GM21360 (cell line): ENCODE results near the gene MCF2L.
A peak's percentile ranks its signal among the peaks of the same experiment; 100 is the strongest.
"Not testable (repeated sequence)": the region's sequence is repeated elsewhere in the genome, so short reads cannot be mapped to it uniquely, and the experiment has no call there.

ENCODE experiments used
- ATAC-seq: cut with Tn5 transposase; IDR thresholded peaks from one replicate; pipeline ENCODE4 v1.9.1; 2021; ENCODE audit warnings: mild to moderate bottlenecking, moderate library complexity; ENCODE audit not compliant: unreplicated experiment

The MCF2L gene, protein sequence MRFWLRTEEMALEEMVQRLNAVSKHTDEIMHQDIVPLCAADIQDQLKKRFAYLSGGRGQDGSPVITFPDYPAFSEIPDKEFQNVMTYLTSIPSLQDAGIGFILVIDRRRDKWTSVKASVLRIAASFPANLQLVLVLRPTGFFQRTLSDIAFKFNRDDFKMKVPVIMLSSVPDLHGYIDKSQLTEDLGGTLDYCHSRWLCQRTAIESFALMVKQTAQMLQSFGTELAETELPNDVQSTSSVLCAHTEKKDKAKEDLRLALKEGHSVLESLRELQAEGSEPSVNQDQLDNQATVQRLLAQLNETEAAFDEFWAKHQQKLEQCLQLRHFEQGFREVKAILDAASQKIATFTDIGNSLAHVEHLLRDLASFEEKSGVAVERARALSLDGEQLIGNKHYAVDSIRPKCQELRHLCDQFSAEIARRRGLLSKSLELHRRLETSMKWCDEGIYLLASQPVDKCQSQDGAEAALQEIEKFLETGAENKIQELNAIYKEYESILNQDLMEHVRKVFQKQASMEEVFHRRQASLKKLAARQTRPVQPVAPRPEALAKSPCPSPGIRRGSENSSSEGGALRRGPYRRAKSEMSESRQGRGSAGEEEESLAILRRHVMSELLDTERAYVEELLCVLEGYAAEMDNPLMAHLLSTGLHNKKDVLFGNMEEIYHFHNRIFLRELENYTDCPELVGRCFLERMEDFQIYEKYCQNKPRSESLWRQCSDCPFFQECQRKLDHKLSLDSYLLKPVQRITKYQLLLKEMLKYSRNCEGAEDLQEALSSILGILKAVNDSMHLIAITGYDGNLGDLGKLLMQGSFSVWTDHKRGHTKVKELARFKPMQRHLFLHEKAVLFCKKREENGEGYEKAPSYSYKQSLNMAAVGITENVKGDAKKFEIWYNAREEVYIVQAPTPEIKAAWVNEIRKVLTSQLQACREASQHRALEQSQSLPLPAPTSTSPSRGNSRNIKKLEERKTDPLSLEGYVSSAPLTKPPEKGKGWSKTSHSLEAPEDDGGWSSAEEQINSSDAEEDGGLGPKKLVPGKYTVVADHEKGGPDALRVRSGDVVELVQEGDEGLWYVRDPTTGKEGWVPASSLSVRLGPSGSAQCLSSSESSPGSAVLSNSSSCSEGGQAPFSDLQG

DNA sequence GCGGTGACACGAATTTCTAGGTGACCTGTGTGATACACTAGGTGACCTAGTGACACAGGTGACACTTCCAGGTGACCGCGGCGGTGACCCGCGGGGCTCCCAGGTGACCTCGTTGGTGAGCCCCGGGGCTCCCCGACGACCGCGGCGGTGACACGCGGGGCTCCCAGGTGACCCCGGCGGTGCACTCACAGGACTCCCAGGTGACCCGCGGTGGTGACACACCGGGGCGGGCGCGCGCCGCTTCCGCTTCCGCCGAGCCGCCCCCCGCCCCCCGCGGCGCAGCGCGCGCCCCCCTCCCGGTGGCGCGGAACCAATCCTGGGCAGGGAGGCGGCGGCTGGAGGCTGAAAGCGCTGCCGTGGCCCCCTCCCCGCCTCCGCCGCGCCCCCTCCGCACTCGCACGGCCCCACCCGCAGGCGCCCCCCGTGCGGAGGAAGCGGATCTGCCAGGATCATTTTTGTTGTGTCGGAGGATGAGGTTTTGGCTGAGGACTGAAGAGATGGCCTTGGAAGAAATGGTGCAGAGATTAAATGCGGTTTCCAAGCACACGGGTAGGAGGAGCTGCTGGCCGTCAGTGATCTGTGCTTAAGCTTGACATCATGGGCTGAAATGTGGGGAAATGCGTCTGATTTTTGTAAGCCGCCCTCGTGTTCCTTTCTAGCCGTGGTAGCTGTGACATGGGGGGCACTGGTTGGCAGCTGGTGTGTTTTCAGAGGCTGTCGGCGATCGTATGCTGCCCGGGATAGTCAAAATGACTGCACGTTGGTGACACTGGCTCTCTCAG, at the start of gene MCF2L:
Gene MCF2L, plus strand, starts transcription at position 305 of the 782 bp plus-strand sequence. Its CDS starts 166 bp downstream, at position 471.
- ATAC-seq, result peak; percentile 57

DNA sequence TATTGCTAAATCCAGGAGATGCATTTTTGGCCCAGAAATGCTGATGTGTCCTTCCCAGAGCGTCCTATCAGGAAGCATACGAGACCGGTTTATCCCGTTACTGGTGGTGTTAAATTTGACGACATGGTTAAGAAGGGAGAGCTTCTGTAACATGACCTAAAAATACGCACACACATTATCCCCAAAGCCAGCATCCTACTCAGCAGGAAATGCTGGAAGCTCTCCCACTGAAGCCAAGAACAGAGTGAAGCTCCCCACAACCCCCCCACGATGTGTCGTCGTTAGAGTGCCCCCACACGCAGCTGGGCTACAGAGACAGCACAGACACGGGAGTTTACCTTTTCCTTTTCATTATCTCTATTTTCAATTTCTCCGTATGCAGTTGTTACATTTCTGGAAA, 45.1 kb upstream of the MCF2L start:
- no peak for ATAC-seq

DNA sequence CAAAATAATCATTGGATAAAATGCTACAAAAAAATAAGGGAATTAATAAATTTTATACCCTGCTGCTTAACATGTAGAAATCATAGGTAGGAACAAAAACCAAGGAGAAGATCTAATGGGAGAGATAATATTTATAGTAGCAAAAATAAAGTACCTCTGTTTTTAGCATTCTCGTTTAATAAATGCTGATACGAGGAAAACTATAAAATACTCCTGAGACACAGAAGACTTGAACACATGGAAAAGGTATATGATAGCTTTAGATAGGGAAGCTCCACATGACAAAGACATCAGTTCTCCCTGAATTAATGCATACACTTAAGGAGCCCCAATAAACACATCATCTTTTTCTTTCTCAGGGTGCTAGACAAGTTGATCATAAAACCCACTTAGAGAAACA, 44.6 kb upstream of the MCF2L start:
- no peak for ATAC-seq

DNA sequence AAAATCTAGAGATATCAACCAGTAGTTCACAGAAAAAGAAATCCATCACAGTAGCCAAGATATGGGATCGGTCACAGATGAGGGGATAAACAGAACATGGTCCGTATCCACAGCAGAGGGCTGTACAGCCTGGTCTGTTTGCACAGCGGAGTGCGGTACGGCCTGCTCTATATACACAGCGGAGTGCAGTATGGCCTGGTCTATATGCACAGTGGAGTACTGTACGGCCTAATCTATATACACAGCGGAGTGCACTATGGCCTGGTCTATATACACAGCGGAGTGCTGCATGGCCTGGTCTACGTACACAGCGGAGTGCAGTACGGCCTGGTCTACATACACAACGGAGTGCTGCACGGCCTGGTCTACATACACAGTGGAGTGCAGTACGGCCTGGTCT, 43.0 kb upstream of the MCF2L start:
- no peak for ATAC-seq

DNA sequence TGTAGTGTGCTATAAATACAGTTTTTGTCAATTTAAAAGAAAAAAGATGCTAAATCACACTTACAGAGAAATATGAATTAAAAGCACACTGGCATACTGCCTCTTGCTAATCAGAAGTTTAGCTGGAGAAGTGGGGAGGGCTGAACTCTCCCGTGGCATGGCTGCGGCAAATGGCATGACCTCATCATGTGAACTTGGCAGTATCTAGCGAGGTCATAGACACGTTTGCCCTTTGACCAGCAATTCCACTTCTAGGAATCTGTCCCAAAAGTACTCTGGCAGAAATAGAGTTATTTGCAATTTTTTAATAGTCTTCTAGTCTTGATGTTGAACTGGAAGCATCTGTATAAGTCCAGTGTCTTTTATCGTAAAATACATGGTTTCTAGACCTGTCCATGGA, 42.0 kb upstream of the MCF2L start:
- ATAC-seq, result no peak

DNA sequence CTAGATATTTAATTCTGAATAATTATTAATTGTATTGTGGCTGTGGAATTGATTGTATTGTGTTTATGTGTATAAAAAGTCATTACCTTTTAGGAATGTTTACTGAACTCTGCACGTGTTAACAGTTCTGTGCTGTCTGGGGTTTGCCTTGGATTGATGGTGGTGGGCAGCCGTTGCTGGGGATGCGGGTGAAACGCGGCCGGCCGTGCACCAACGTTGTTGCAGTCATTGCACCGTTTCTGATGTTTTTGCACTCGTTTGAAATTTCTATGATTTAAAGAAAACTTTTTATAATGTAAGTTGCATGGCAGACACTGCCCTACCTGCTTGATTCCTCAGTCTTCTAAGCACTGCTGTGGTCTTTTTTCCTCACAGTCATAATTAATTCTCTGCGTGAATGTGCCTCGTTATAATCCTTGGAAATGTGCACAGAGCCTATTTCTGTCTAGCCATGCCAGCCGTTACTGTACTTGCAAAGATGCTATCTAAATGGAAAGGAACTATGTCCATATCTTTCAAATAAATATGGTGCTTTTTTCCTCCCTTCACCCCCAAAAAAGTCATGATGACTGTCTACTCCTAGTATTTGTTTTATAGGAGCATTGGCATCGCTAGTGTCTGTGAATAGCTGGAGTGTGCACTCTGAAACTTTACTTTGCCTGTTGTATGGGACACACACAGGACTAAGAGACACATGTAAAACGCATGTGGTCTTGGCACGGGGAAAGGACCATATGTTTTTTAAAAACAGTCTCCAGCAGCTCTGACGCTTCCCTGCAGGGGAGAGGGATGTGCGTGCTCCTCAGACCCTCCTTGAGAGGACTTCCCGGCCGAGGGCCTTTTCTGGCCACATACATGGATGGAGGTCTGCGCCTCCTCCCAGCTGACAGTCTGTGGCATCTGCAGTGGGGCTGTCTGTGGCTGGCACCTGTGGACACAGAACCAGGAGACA, 40.7 kb upstream of the MCF2L start:
- no peak for ATAC-seq

DNA sequence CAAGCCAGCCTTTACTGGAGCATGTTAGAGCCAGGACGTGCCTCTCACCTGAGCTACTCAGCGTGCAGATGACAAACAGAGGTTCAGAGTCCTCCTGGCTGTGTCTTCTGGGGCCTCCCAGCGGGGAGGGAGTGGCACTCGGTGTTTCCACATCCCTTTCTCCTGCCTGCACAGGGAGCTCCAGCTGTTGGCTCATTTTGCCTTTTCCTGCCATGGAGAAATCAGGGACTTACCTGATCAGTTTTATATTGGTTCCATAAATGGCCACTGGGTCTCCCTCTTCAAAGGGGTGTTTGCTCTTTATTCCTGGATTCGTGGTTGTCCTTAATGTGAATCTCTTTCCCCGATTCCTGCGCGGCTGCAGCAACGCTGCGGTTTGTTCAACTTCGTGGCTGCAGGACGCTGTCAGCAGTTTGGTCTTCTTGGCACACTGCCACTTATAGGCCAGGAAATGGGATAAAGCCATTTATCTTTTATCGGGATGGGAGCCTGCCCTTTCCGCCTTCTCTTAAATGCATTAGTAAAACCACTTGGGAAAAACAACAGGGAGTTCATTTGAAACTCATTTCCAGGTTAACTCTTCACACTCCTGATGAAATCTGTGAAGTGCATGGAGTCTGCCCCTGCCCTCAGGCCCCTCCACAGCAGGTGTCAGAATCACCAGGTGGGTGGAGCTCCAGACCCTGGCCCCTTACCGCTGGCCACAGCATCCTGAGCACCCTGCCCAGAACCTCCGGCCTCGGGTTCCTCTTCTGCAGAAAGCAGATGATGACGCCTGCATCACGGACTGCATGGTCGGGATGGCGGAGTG, 39.8 kb upstream of the MCF2L start:
- ATAC-seq, result no peak

DNA sequence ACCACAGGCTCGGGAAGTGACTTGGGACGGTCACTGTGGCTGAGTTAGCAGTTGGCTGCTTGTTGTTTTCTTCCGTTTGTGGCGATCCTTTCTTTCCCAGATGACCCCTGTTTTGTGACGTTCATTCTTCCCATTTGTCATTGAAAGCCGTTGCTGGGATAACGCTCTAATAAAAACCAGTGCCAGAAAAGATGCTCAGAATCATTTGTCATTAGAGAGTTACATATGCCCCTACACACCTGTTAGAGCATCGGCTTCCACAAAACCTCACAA, 39.3 kb upstream of the MCF2L start:
- no peak for ATAC-seq

DNA sequence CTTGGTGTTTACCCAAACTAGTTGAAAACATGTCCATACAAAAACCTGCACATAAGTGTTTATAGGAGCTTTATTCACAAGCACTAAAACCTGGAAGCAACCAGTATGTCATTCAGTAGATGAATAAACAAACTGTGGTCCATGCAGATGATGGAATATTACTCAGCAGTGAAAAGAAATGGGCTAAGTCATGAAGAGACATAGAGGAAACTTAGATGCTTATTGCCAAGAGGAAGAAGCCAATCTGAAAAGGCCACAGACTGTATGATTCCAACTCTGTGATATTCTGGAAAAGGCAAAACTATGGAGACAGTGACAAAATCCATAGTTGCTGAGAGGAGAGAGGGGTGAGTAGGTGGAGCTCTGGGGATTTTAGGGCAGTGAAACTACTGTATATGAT, 38.8 kb upstream of the MCF2L start:
- ATAC-seq, result no peak

DNA sequence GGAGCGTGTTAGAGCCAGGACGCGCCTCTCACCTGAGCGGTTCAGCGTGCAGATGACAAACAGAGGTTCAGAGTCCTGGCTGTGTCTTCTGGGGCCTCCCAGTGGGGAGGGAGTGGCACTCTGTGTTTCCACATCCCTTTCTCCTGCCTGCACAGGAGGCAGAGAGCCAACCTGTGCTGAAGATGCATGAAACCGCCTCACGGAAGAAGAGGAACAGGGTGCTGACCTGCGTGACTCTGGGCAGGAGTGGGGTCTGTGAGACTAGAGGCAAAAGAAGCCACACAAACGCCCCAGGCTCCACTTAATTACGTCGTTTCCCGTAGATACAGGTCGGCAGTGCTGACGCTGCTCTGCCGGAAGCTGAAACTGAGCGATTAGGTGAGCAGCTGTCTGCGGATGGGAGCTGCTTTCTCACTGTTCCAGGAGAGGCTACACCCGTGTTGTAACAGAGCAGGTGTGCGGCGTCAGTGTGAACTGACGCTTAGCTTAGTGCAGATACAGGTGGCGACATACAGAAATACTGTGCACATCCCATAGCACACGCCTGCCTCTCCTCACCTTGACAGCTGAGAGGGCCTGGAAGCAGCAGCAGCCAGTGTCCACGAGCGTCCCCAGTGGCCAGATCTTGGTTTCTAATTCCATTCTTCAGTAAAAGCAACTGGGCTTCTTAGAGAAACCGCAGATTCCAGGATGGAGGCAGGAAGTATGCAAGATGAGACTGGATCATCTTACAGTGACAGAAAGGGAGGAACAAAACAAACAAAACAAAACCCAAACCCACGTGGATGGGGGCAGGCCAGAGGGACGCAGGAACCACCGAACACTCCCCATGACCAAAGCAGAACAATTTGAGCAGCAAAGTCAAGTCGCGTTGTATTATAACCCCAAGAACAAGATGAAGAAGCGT, 37.7 kb upstream of the MCF2L start:
- ATAC-seq, result no peak

DNA sequence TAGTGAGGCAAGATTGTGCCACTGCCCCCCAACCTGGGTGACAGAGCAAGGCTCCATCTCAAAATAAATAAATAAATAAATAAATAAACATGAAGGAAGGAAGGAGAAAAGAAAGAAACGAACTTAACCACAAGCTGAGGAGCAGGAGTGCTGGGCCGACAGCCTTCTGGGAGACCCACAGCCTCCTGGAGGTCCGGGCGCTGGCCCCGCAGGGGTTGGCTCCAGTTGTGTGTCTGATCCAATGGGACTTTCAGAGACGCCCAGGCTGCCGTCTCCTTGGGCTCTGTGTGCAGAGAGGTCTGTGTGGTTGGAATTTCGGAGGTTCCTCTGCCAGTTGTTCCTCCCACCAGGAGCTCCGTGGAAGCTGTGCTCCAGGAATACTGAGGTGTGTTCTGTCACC, 36.0 kb upstream of the MCF2L start:
- no peak for ATAC-seq

DNA sequence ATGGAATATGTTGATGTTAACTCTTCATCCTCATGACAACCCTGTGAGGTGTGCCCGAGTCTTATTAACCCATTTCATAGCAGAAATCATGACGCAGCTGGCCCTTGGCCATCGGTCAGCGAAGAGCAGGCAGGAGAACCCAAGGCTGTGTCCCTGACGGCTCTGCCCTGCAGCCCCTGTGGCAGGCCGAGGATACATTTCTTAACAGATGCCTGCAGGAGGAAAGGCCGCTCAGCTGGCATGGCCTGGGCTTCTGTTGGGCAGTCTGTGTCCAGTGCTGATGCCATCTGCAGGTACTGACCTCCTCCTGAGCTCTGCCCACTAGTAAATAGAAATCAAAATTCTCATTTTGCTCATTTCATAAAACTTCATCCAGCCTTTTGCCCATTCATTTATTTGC, 35.4 kb upstream of the MCF2L start:
- no peak for ATAC-seq

DNA sequence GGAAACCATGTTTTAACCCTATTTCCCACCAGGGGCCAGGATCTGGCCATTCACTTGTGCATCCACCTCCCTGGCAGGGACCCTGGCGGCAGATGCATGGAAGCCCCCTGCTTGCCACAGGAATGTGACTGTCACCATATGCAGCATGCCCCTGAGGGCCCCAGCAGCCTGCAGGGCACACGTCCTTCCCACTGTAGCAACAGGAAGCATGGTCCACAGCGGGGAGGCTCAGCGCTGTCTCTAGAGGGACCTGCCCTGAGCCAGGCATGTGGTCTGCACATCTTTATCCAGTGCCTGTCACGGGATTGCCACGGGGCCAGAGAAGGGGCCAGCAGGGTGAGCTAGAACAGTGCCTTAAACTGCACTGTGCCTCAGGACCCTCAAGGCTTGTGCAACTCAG, 34.9 kb upstream of the MCF2L start:
- no peak for ATAC-seq

DNA sequence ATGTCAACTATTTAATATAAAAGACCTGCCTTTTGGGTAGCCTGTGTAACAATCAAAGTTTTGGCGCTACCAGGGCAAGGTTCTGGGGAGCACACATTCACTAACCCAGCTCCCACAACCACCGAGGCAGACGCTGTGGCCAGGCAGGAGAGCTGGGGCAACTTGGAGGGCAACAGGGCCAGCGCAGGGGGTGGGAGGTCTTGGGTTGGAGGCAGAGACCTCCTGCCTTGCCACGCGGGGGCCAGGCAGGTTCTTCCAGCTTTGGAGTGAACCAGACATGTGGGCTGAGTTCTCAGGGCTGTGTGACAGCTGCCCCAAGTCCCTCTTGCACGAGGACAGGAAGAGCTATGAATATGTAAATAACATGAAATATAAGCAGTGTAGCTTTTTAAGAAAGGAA, 30.3 kb upstream of the MCF2L start:
- ATAC-seq, result no peak

DNA sequence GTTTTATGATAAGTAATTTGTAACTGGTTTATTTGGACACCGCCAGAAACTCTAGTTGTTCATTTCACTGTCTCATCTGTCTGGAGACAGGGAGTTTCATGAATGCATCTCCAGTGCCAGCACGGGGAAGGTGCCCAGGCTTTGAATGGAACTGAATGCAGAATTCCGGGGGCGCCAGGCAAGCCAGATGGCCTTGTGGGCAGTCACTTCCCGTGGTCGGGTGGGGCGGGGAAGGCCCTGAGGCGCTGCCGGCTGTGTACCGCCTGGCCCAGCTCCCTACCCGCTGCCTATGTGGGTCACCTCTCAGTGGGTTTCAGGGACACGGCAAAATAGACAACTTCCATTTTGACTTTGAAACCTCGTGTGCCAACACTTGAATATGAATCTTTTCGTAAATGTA, 28.8 kb upstream of the MCF2L start:
- ATAC-seq, result no peak

DNA sequence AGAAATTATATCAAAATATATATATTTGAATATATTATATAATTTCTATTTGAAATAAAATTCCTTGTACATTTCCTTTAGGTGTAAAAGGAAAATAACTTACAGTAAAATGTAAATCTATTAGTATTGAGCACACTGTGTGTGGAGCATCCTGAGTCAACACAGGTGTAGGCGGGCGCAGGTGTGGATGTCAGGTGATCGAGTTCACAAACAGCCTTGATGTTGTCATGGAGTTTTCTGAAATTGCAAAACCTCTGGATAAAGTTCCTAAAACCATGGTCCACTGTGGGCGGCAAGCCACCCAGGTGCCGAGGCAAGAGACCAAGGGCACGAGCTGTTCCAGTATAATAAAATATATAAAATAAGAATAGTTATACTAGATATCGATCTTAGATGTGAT, 27.7 kb upstream of the MCF2L start:
- no peak for ATAC-seq

DNA sequence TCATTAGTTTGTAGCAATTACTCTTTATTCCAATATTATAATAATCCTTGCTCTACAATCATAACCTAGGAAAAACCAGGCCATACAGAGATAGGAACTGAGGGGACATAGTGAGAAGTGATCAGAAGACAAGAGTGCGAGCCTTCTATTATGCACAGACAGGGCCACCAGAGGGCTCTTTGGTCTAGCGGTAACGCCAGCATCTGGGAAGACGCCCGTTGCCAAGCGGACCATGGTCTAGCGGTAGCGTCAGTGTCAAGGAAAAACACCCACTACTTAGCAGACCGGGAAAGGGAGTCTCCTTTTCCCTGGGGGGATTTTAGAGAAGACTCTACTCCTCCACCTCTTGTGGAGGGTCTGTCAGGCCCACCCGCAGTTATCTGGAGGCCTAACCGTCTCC, 27.2 kb upstream of the MCF2L start:
- ATAC-seq, result not testable (repeated sequence)

DNA sequence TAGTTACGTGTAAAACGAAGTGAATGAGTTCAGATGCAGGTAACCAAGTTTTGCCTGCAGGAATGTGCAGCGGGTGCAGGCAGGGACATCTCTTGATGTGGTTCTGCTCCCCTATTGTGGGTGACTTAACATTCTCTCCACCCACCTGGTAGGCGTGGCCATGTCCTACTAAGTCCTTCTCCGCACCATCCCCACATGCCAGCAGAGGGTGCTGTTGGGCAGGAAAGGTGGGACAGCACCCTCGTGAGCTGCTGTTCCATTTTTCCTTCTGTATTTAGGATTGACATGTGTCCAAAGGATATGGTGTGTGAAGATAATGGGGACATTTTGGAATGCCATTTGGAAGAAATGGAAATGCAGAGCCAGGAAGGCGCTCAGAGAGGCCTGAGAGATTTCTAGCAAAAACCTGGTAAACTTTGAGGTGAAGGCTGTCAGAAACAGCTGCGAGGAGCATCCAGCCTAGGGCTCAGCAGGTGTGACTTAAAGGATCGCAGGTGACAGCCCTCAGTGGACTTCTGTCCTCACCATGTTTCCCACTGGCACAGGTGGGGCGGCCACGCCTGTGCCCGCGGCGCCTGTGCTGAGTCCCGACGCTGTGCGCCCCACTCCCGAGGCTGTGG, 26.2 kb upstream of the MCF2L start:
- peak; percentile 98 for ATAC-seq
